H9 (cell line): ENCODE data around the gene ELMOD1. TPM values are rescaled to one million over a fixed set of nuclear protein-coding genes. Genes with fewer than 3 reads are reported as not detected.

Experiments
- DNase-seq: peaks from one replicate; pipeline ENCODE4 v3.0.0-alpha.2; 2017
- H2AFZ ChIP-seq: one replicate; pipeline ENCODE4 v1.6.1; 2013; ENCODE audit warnings: mild to moderate bottlenecking, low read length, control low read depth, moderate library complexity
- H2AK5ac ChIP-seq: 2 replicates; pipeline ENCODE4 v1.6.1; 2013; ENCODE audit warnings: low read length, control low read depth, mixed read lengths; ENCODE audit not compliant: insufficient read length
- H2BK120ac ChIP-seq: one replicate; pipeline ENCODE4 v1.6.1; 2013; ENCODE audit warnings: low read depth, mild to moderate bottlenecking, low read length, control low read depth, inconsistent platforms; ENCODE audit not compliant: poor library complexity, severe bottlenecking
- H2BK12ac ChIP-seq: 2 replicates; pipeline ENCODE4 v1.6.1; 2013; ENCODE audit warnings: low read length, control low read depth, mixed read lengths, low read depth; ENCODE audit not compliant: insufficient read length
- H2BK15ac ChIP-seq: 2 replicates; pipeline ENCODE4 v1.6.1; 2013; ENCODE audit warnings: low read depth, low read length, control low read depth
- H2BK20ac ChIP-seq: one replicate; pipeline ENCODE4 v1.6.1; 2013; ENCODE audit warnings: low read depth, mild to moderate bottlenecking, low read length, control low read depth, inconsistent platforms; ENCODE audit not compliant: poor library complexity, severe bottlenecking
- H2BK5ac ChIP-seq: 2 replicates; pipeline ENCODE4 v1.6.1; 2013; ENCODE audit warnings: low read length, control low read depth, mixed read lengths; ENCODE audit not compliant: insufficient read length
- H3K14ac ChIP-seq: 2 replicates; pipeline ENCODE4 v1.6.1; 2013; ENCODE audit warnings: low read length, control low read depth; ENCODE audit not compliant: insufficient read depth
- H3K18ac ChIP-seq: 2 replicates; pipeline ENCODE4 v1.6.1; 2013; ENCODE audit warnings: low read depth, mild to moderate bottlenecking, mixed read lengths, low read length, control low read depth; ENCODE audit not compliant: insufficient read length
- H3K23ac ChIP-seq: 2 replicates; pipeline ENCODE4 v1.6.1; 2013; ENCODE audit warnings: low read length, control low read depth, mixed read lengths, low read depth; ENCODE audit not compliant: insufficient read length
- H3K23me2 ChIP-seq: 2 replicates; pipeline ENCODE4 v1.6.1; 2013; ENCODE audit warnings: low read depth, mild to moderate bottlenecking, mixed read lengths, low read length, control low read depth; ENCODE audit not compliant: insufficient read length, poor library complexity, severe bottlenecking
- H3K27ac ChIP-seq: 2 replicates; pipeline ENCODE4 v1.5.1; 2013; ENCODE audit warnings: low read length, control low read depth, mixed read lengths, low read depth; ENCODE audit not compliant: insufficient read length
- H3K27me3 ChIP-seq: 2 replicates; pipeline ENCODE4 v1.6.1; 2013; ENCODE audit warnings: low read length, control low read depth, inconsistent platforms; ENCODE audit not compliant: insufficient read depth
- H3K4ac ChIP-seq: 2 replicates; pipeline ENCODE4 v1.6.1; 2013; ENCODE audit warnings: low read depth, mild to moderate bottlenecking, control low read depth, inconsistent platforms, low read length, moderate library complexity
- H3K4me1 ChIP-seq: 2 replicates; pipeline ENCODE4 v1.6.1; 2013; ENCODE audit warnings: low read length, control low read depth, inconsistent platforms; ENCODE audit not compliant: insufficient read depth
- H3K4me2 ChIP-seq: 2 replicates; pipeline ENCODE4 v1.6.1; 2013; ENCODE audit warnings: low read length, control low read depth, mixed read lengths; ENCODE audit not compliant: insufficient read length, insufficient read depth
- H3K56ac ChIP-seq: 2 replicates; pipeline ENCODE4 v1.6.1; 2013; ENCODE audit warnings: low read depth, mild to moderate bottlenecking, mixed read lengths, low read length, control low read depth; ENCODE audit not compliant: insufficient read length
- H3K79me1 ChIP-seq: 2 replicates; pipeline ENCODE4 v1.6.1; 2013; ENCODE audit warnings: low read depth, mild to moderate bottlenecking, moderate library complexity, low read length, control low read depth, inconsistent platforms; ENCODE audit not compliant: insufficient read depth, poor library complexity, severe bottlenecking
- H3K79me2 ChIP-seq: 2 replicates; pipeline ENCODE4 v1.6.1; 2013; ENCODE audit warnings: low read length, control low read depth, inconsistent platforms; ENCODE audit not compliant: insufficient read depth
- H3K9ac ChIP-seq: 2 replicates; pipeline ENCODE4 v1.6.1; 2013; ENCODE audit warnings: low read length, control low read depth, mixed read lengths; ENCODE audit not compliant: insufficient read length; ENCODE audit errors: extremely low read depth
- H3K9me3 ChIP-seq: one replicate; pipeline ENCODE4 v1.6.1; 2013; ENCODE audit warnings: low read depth, low read length, inconsistent platforms; ENCODE audit not compliant: control insufficient read depth
- H3T11ph ChIP-seq: one replicate; pipeline ENCODE4 v1.6.1; 2013; ENCODE audit warnings: mild to moderate bottlenecking, low read length, control low read depth, inconsistent platforms
- H4K20me1 ChIP-seq: one replicate; pipeline ENCODE4 v1.6.1; 2013; ENCODE audit not compliant: control insufficient read depth, insufficient read length, insufficient read depth
- H4K5ac ChIP-seq: 2 replicates; pipeline ENCODE4 v1.6.1; 2013; ENCODE audit warnings: low read depth, mild to moderate bottlenecking, mixed read lengths, low read length, control low read depth; ENCODE audit not compliant: insufficient read length
- H4K8ac ChIP-seq: replicated peaks from 2 replicates; pipeline ENCODE4 v1.6.1; 2013; ENCODE audit warnings: low read length, control low read depth, mixed read lengths, low read depth; ENCODE audit not compliant: insufficient read length
- H4K91ac ChIP-seq: 2 replicates; pipeline ENCODE4 v1.6.1; 2013; ENCODE audit warnings: low read depth, mild to moderate bottlenecking, moderate library complexity, mixed read lengths, low read length, control low read depth; ENCODE audit not compliant: insufficient read length
- H3K27ac Mint-ChIP-seq, 3 experiments: 2 replicates in 2 of 3; 3 replicates in 1 of 3; pipeline ENCODE4 v1.8.0; 2020 to 2021; ENCODE audit warnings: mixed read lengths in 3 of 3, mild to moderate bottlenecking in 1 of 3, moderate library complexity in 1 of 3
- H3K27me3 Mint-ChIP-seq: 2 replicates; pipeline ENCODE4 v1.8.0; 2021; ENCODE audit warnings: low read depth, mild to moderate bottlenecking, moderate library complexity, mixed read lengths
- H3K36me3 Mint-ChIP-seq, 3 experiments: 2 replicates in 2 of 3; 3 replicates in 1 of 3; pipeline ENCODE4 v1.8.0; 2020 to 2021; ENCODE audit warnings: low read depth in 3 of 3, mixed read lengths in 3 of 3; ENCODE audit not compliant: insufficient read depth in 1 of 3
- H3K4me1 Mint-ChIP-seq, 2 experiments: 2 replicates each; pipeline ENCODE4 v1.8.0; 2020; ENCODE audit warnings: mixed read lengths in 2 of 2
- H3K4me3 Mint-ChIP-seq, 2 experiments: 2 replicates in 1 of 2; 3 replicates in 1 of 2; pipeline ENCODE4 v1.8.0; 2020 to 2021; ENCODE audit warnings: mild to moderate bottlenecking in 2 of 2, mixed read lengths in 2 of 2, moderate library complexity in 1 of 2
- H3K9me3 Mint-ChIP-seq, 2 experiments: 2 replicates in 1 of 2; 3 replicates in 1 of 2; pipeline ENCODE4 v1.8.0; 2020; ENCODE audit warnings: mild to moderate bottlenecking in 2 of 2, mixed read lengths in 2 of 2, moderate library complexity in 1 of 2
- WGBS: extraction: QIAGEN DNeasy Blood & Tissue Kit; methylation state at CpG from one replicate; pipeline ENCODE4 v1.1.7; 2013; ENCODE audit warnings: missing lambda C conversion rate, low lambda C conversion rate, mixed read lengths; ENCODE audit not compliant: insufficient read length; ENCODE audit errors: extremely low coverage; 5-methylcytosine and 5-hydroxymethylcytosine counted together
- total RNA-seq: library from RNA; stranded (reverse); gene quantifications from 2 replicates; pipeline ENCODE4 v1.2.1, GENCODE V29; 2021
- TF ChIP-seq, protein P1 (sequence below): fragments of 200-600 bp; sonication (generic); conservative IDR thresholded peaks from 3 replicates; pipeline ENCODE4 v1.8.0; 2021; ENCODE audit warnings: antibody characterized with exemption, mild to moderate bottlenecking

Gene ELMOD1
- total RNA-seq, 1 experiment from 2014 or later: 0.61 TPM

GRCh38 chr11:107594736-107595135, 3.8 kb downstream of the ELMOD1 start:
- H2AFZ ChIP-seq: no peak overlapping the region
- no peak overlapping the region for H2BK5ac ChIP-seq
- H3K14ac ChIP-seq: no peak overlapping the region
- H4K91ac ChIP-seq: no peak overlapping the region
- H2BK120ac ChIP-seq: no peak overlapping the region
- WGBS: no CpG with 5 or more reads among the region's 2 CpGs
- no peak overlapping the region for H2AK5ac ChIP-seq
- no peak overlapping the region for H3K27ac ChIP-seq
- no peaks in the 10 kb centered on the region for H3K9me3 ChIP-seq
- H3K4me2 ChIP-seq: no peak overlapping the region
- no peaks in the 10 kb centered on the region for H3K9me3 Mint-ChIP-seq
- H3K23me2 ChIP-seq: peaks cover 21% of the 10 kb centered on the region
- H3K4me3 Mint-ChIP-seq: no peak overlapping the region
- no peak for DNase-seq
- no peak overlapping the region for H3K18ac ChIP-seq
- H2BK20ac ChIP-seq: no peak overlapping the region
- no peak overlapping the region for H4K8ac ChIP-seq
- no peak overlapping the region for H3T11ph ChIP-seq
- no peak overlapping the region for H2BK12ac ChIP-seq
- H3K27me3 Mint-ChIP-seq: peaks cover 56% of the 10 kb centered on the region
- H3K4me1 ChIP-seq: peaks cover 12% of the 10 kb centered on the region
- no peak overlapping the region for H3K4ac ChIP-seq
- H3K27ac Mint-ChIP-seq: no peak overlapping the region
- no peaks in the 10 kb centered on the region for H4K20me1 ChIP-seq
- H3K23ac ChIP-seq: no peak overlapping the region
- no peak overlapping the region for H4K5ac ChIP-seq
- peaks cover 27% of the 10 kb centered on the region for H3K27me3 ChIP-seq
- H3K9ac ChIP-seq: no peak overlapping the region
- peaks cover 35 to 39% of the 10 kb centered on the region in 2 experiments for H3K4me1 Mint-ChIP-seq
- no peaks in the 10 kb centered on the region for H3K36me3 Mint-ChIP-seq
- H3K56ac ChIP-seq: no peak overlapping the region
- no peaks in the 10 kb centered on the region for H3K79me1 ChIP-seq
- H3K79me2 ChIP-seq: no peaks in the 10 kb centered on the region
- TF ChIP-seq, protein P1, sequence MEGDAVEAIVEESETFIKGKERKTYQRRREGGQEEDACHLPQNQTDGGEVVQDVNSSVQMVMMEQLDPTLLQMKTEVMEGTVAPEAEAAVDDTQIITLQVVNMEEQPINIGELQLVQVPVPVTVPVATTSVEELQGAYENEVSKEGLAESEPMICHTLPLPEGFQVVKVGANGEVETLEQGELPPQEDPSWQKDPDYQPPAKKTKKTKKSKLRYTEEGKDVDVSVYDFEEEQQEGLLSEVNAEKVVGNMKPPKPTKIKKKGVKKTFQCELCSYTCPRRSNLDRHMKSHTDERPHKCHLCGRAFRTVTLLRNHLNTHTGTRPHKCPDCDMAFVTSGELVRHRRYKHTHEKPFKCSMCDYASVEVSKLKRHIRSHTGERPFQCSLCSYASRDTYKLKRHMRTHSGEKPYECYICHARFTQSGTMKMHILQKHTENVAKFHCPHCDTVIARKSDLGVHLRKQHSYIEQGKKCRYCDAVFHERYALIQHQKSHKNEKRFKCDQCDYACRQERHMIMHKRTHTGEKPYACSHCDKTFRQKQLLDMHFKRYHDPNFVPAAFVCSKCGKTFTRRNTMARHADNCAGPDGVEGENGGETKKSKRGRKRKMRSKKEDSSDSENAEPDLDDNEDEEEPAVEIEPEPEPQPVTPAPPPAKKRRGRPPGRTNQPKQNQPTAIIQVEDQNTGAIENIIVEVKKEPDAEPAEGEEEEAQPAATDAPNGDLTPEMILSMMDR: no peak
- H2BK15ac ChIP-seq: no peak overlapping the region
